Endothelial cell of umbilical vein (primary cell): Measurements from ENCODE around the gene FBXL19. TPM values are rescaled to one million over a fixed set of nuclear protein-coding genes. Genes with fewer than 3 reads are reported as not detected.

ENCODE experiments used
- BruUV-seq: library from RNA; stranded (reverse); fragments of 400-500 nt; replicated peaks from 2 replicates; lab custom pipeline; 2021; lab: Mats Ljungman, UMichigan
- CTCF ChIA-PET: fragments of 300-600, 350-600 bp; sonication (Branson Sonifier 250); formaldehyde crosslinking; loops from one replicate; lab custom pipeline; 2021; ENCODE audit warnings: antibody characterized with exemption, inconsistent platforms; lab: Charles Lee
- POLR2A ChIA-PET: fragments of 300-600, 350-600 bp; sonication (Branson Sonifier 250); formaldehyde crosslinking; loops from one replicate; lab custom pipeline; 2021; ENCODE audit warnings: antibody characterized with exemption, inconsistent platforms; lab: Charles Lee
- DNase-seq: peaks from one replicate; pipeline ENCODE4 v3.0.0-alpha.2; 2011; ENCODE audit warnings: low read depth, low spot score
- FAIRE-seq: peaks from 2 replicates; lab custom pipeline; 2011; peaks lifted over from hg19 to GRCh38; lab: Jason Lieb, UNC
- H2AFZ ChIP-seq: 2 replicates; pipeline ENCODE4 v1.6.0; 2012; ENCODE audit warnings: low read depth, low read length, control low read depth, inconsistent platforms
- H3K27ac ChIP-seq: 2 replicates; pipeline ENCODE4 v1.5.1; 2011; ENCODE audit warnings: low read depth, mild to moderate bottlenecking, control low read depth, low read length, moderate library complexity; ENCODE audit not compliant: insufficient read depth
- H3K27me3 ChIP-seq, 2 experiments: 2 replicates each; pipeline versions ENCODE4 v1.6.0 to v1.6.1; 2011; ENCODE audit warnings: low read length in 2 of 2, mixed read lengths in 1 of 2; ENCODE audit not compliant: control insufficient read depth in 2 of 2, insufficient read depth in 2 of 2
- H3K36me3 ChIP-seq, 2 experiments: 2 replicates in 1 of 2; 3 replicates in 1 of 2; pipeline ENCODE4 v1.5.1; 2011; ENCODE audit warnings: low read length in 2 of 2, mild to moderate bottlenecking in 1 of 2, moderate library complexity in 1 of 2; ENCODE audit not compliant: control insufficient read depth in 2 of 2, insufficient read depth in 2 of 2; ENCODE audit errors: extremely low read depth in 1 of 2
- H3K4me1 ChIP-seq: 3 replicates; pipeline ENCODE4 v1.5.1; 2011; ENCODE audit warnings: mild to moderate bottlenecking, low read length; ENCODE audit not compliant: control insufficient read depth, insufficient read depth; ENCODE audit errors: extremely low read depth
- H3K4me2 ChIP-seq: 2 replicates; pipeline ENCODE4 v1.6.1; 2011; ENCODE audit warnings: low read length, control low read depth, mixed read lengths; ENCODE audit not compliant: insufficient read depth
- H3K4me3 ChIP-seq, 3 experiments: fragments of 200-600 bp in 1 of 3; sonication (generic), shearing (Covaris generic) in 1 of 3; replicated peaks in 1 of 3; 2 replicates each; pipeline ENCODE4 v1.5.1; 2011 to 2016; ENCODE audit warnings: control low read depth in 3 of 3, low read length in 3 of 3, mild to moderate bottlenecking in 2 of 3, inconsistent platforms in 1 of 3, low read depth in 1 of 3, moderate library complexity in 1 of 3; ENCODE audit not compliant: insufficient read depth in 1 of 3
- H3K79me2 ChIP-seq: 2 replicates; pipeline ENCODE4 v1.6.0; 2012; ENCODE audit warnings: low read length, inconsistent platforms; ENCODE audit not compliant: control insufficient read depth, insufficient read depth
- H3K9ac ChIP-seq: replicated peaks from 2 replicates; pipeline ENCODE3; 2011; ENCODE audit warnings: low read length, control low read depth; ENCODE audit not compliant: insufficient read depth; ENCODE audit errors: extremely low read depth
- H3K9me1 ChIP-seq: replicated peaks from 3 replicates; pipeline ENCODE4 v1.6.0; 2011; ENCODE audit warnings: mild to moderate bottlenecking, low read length; ENCODE audit not compliant: control insufficient read depth, insufficient read depth; ENCODE audit errors: extremely low read depth
- H3K9me3 ChIP-seq: replicated peaks from 2 replicates; pipeline ENCODE4 v1.5.1; 2012; ENCODE audit warnings: low read length, inconsistent platforms; ENCODE audit not compliant: control insufficient read depth, insufficient read depth
- H4K20me1 ChIP-seq: replicated peaks from 2 replicates; pipeline ENCODE3; 2011; ENCODE audit warnings: mild to moderate bottlenecking, low read length; ENCODE audit not compliant: control insufficient read depth, insufficient read depth; ENCODE audit errors: extremely low read depth
- EZH2 ChIP-seq: IDR thresholded peaks from 2 replicates; pipeline ENCODE4 v1.6.1; 2012; ENCODE audit warnings: borderline replicate concordance, low read depth, mild to moderate bottlenecking, moderate library complexity, low read length, inconsistent platforms; ENCODE audit not compliant: severe bottlenecking
- FOS ChIP-seq: IDR thresholded peaks from 2 replicates; pipeline ENCODE4 v1.6.1; 2011; ENCODE audit warnings: mild to moderate bottlenecking, low read length, moderate library complexity, borderline replicate concordance; ENCODE audit not compliant: insufficient read depth
- GATA2 ChIP-seq: IDR thresholded peaks from 2 replicates; pipeline ENCODE4 v1.7.0; 2011; ENCODE audit warnings: low read depth, mild to moderate bottlenecking, moderate library complexity, mixed read lengths, low read length; ENCODE audit not compliant: insufficient read length, insufficient read depth
- JUN ChIP-seq: IDR thresholded peaks from 2 replicates; pipeline ENCODE4 v1.6.1; 2011; ENCODE audit warnings: borderline replicate concordance, low read depth; ENCODE audit not compliant: insufficient read length, insufficient read depth
- MAX ChIP-seq: IDR thresholded peaks from 2 replicates; pipeline ENCODE4 v1.6.1; 2011; ENCODE audit not compliant: insufficient read depth, insufficient read length
- MYC ChIP-seq: IDR thresholded peaks from one replicate; pipeline ENCODE4 v1.6.1; 2011; ENCODE audit warnings: mild to moderate bottlenecking, low read depth, low read length
- POLR2A ChIP-seq: IDR thresholded peaks from 2 replicates; pipeline ENCODE4 v1.6.1; 2012; ENCODE audit warnings: low read depth, mild to moderate bottlenecking, control low read depth, low read length
- POLR2AphosphoS5 ChIP-seq: IDR thresholded peaks from 2 replicates; pipeline ENCODE4 v1.6.1; 2012; ENCODE audit warnings: low read depth, mild to moderate bottlenecking, control low read depth, low read length, moderate library complexity; ENCODE audit not compliant: insufficient read depth
- dilution Hi-C: fragments of 300-500 bp; cut with MboI; formaldehyde crosslinking; loops from one replicate; pipeline ENCODE4 v1.15.0; 2019; ENCODE audit warnings: low sequenced_read_pairs; ENCODE audit not compliant: extremely low pct_ligation_motif_present
- intact Hi-C: fragments of 100-400 bp; cut with micrococcal nuclease; formaldehyde crosslinking; loops from one replicate; pipeline ENCODE4 v1.10.0; 2022
- polyA plus RNA-seq, 4 experiments: library from polyadenylated mRNA; depleted of rRNA in 3 of 4; stranded (reverse) in 3 of 4; unstranded in 1 of 4; fragments of >200 nt; gene quantifications; 2 replicates each; pipeline versions ENCODE4 v1.2.1 to v1.2.3, GENCODE V29; 2011 to 2012; ENCODE audit warnings: missing spikeins in 1 of 4
- total RNA-seq: library from RNA; stranded (reverse); gene quantifications from 2 replicates; pipeline ENCODE4 v1.2.3, GENCODE V29; 2021
- TF ChIP-seq, protein P1 (sequence below), 2 donors: IDR thresholded peaks; 1 replicate in 1 of 2; 2 replicates in 1 of 2; pipeline ENCODE4 v1.5.1; 2011; ENCODE audit warnings: low read length in 2 of 2, mild to moderate bottlenecking in 2 of 2, moderate library complexity in 2 of 2, control low read depth in 1 of 2, inconsistent platforms in 1 of 2, low read depth in 1 of 2; ENCODE audit not compliant: insufficient read depth in 1 of 2; ENCODE audit errors: extremely low read depth in 1 of 2

Gene FBXL19
- total and polyA plus RNA-seq, 2 donors (not counting 3 experiments of a cell fraction or from before 2014, with no cell fraction given), result 22.1 to 38.0 TPM

DNA sequence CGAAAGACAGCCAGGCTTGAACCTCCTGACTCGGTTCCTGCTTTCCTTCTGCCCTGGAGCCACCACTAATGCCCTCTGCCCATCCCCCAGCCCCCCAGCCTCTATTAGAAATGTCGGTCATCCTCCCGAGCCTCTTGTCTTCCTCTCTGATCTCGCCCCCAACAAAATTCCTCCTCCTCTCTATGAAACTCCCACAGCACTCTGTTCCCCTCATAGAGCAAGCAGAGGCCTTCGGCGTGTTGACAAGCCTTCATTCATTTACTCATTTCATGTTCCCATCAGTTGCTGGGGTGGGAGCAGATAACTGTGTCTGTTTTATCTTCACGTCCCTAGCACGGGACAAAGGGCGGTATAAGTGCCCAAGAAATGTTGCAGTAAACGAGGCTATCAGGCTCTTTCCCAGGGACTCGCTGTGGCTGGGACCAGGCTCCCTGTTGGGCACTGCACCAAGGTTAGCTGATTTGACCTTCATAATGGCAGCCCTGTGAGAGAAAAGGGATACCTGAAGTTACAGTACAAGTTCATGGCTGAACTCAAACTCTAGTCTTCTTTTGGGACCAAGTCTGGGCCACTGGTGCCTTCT lies 7.8 kb downstream of the FBXL19 start:
- H3K9ac ChIP-seq, result no peak overlapping the region
- H3K27ac ChIP-seq, result no peak overlapping the region
- no peaks in the 10 kb centered on the region for H4K20me1 ChIP-seq
- dilution Hi-C loops (no loop called here), intact Hi-C loops (no loop called here)
- H3K9me3 ChIP-seq, result no peaks in the 10 kb centered on the region
- no peaks in the 10 kb centered on the region for H3K79me2 ChIP-seq
- no peak for TF ChIP-seq GATA2
- TF ChIP-seq POLR2A, result no peak
- no peak for TF ChIP-seq EZH2
- TF ChIP-seq, protein P1, sequence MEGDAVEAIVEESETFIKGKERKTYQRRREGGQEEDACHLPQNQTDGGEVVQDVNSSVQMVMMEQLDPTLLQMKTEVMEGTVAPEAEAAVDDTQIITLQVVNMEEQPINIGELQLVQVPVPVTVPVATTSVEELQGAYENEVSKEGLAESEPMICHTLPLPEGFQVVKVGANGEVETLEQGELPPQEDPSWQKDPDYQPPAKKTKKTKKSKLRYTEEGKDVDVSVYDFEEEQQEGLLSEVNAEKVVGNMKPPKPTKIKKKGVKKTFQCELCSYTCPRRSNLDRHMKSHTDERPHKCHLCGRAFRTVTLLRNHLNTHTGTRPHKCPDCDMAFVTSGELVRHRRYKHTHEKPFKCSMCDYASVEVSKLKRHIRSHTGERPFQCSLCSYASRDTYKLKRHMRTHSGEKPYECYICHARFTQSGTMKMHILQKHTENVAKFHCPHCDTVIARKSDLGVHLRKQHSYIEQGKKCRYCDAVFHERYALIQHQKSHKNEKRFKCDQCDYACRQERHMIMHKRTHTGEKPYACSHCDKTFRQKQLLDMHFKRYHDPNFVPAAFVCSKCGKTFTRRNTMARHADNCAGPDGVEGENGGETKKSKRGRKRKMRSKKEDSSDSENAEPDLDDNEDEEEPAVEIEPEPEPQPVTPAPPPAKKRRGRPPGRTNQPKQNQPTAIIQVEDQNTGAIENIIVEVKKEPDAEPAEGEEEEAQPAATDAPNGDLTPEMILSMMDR (IDR thresholded peaks at IDR 0.05; ENCODE audit: extremely low read depth in 1 of 2, insufficient read depth in 1 of 2, low read depth in 1 of 2, low read length in 2 of 2), result no peak
- no peak for TF ChIP-seq MYC
- no peak for TF ChIP-seq POLR2AphosphoS5
- TF ChIP-seq JUN, result no peak
- TF ChIP-seq MAX, result no peak
- TF ChIP-seq FOS, result no peak
- no peak overlapping the region for H3K4me2 ChIP-seq
- no TSS peak for BruUV-seq
- no peaks in the 10 kb centered on the region for H3K27me3 ChIP-seq
- DNase-seq (no peak), FAIRE-seq (no peak)
- no peak overlapping the region for H3K4me3 ChIP-seq
- no peaks in the 10 kb centered on the region for H3K4me1 ChIP-seq
- H3K36me3 ChIP-seq, result peaks cover 6 to 40% of the 10 kb centered on the region in 2 experiments
- no peaks in the 10 kb centered on the region for H3K9me1 ChIP-seq
- H2AFZ ChIP-seq, result no peak overlapping the region
- ChIA-PET POLR2A (no interaction called here), CTCF (interaction anchor here (1.4 kb wide), 1 partner anchor 87 kb away, joined by 3 read pairs; no protein-coding TSS in a partner anchor)
